Measurements from ENCODE around the gene SYCE1.
"Not testable (repeated sequence)": the region's sequence is repeated elsewhere in the genome, so short reads cannot be mapped to it uniquely, and the experiment has no call there.

- not testable (repeated sequence) for TF ChIP-seq CTCF, POLR2A (IDR thresholded peaks at IDR 0.05)
Observed at GRCh38 chr10:133569801-133570200, 4.4 kb upstream of the SYCE1 start.
